Measurements from ENCODE around the gene IFIT1B. TPM values are rescaled to one million over a fixed set of nuclear protein-coding genes. Genes with fewer than 3 reads are reported as not detected.
"Not testable (repeated sequence)": the region's sequence is repeated elsewhere in the genome, so short reads cannot be mapped to it uniquely, and the experiment has no call there.

IFIT1B gene
- total and polyA plus RNA-seq, 9 of the 15 experiments (the other 6 are each of a cell fraction or from before 2014, with no cell fraction given), result not detected

GRCh38 chr10:89411135-89411534 is 33.3 kb downstream of the IFIT1B start:
- H3K4me2 ChIP-seq (ENCODE audit: insufficient read depth, low read length); H4K20me1 ChIP-seq (replicated peaks; ENCODE audit: control insufficient read depth, insufficient read depth, low read length); H3K9me3 ChIP-seq (replicated peaks; ENCODE audit: control insufficient read depth, insufficient read depth, low read depth, low read length); CTCF ChIA-PET (ENCODE audit: low intra/inter-chr PET ratio); POLR2A ChIA-PET; H3K27me3 ChIP-seq (ENCODE audit: control insufficient read depth in 2 of 2, insufficient read depth in 2 of 2, low read length in 2 of 2); H3K4me1 ChIP-seq (replicated peaks in 1 of 2; ENCODE audit: control insufficient read depth in 2 of 2, insufficient read depth in 2 of 2, low read length in 2 of 2); DNase-seq (ENCODE audit: extremely low read depth in 1 of 4, low spot score in 3 of 4); BruUV-seq (replicated peaks); H2AFZ ChIP-seq (ENCODE audit: low read depth, low read length); H3K27ac ChIP-seq (ENCODE audit: extremely low read depth, low read depth, low read length); H3K9me1 ChIP-seq (ENCODE audit: control insufficient read depth, insufficient read depth, low read length); FAIRE-seq; H3K79me2 ChIP-seq (ENCODE audit: control insufficient read depth, insufficient read depth, low read length); intact Hi-C loops (cut with micrococcal nuclease); H3K9ac ChIP-seq (ENCODE audit: insufficient read depth in 1 of 2, low read depth in 2 of 2, low read length in 2 of 2); in situ Hi-C loops (cut with MboI); H3K4me3 ChIP-seq; ATAC-seq; H3K36me3 ChIP-seq (ENCODE audit: control insufficient read depth, insufficient read depth, low read length): not testable (repeated sequence)
- WGBS (ENCODE audit: insufficient coverage, low coverage, missing lambda C conversion rate), result 7% methylated on average over 2 of the region's 2 CpGs

DNA sequence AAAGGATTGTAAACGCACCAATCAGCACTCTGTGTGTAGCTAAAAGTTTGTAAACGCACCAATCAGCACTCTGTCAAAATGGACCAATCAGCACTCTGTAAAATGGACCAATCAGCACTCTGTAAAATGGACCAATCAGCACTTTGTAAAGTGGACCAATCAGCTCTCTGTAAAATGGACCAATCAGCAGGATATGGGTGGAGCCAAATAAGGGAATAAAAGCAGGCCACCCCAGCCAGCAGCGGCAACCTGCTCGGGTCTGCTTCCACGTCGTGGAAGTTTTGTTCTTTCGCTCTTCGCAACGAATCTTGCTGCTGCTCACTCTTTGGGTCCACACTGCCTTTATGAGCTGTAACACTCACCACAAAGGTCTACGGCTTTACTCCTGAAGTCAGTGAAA is 34.4 kb downstream of the IFIT1B start:
- H4K20me1 ChIP-seq (replicated peaks; ENCODE audit: control insufficient read depth, insufficient read depth, low read length); CTCF ChIA-PET (ENCODE audit: low intra/inter-chr PET ratio); FAIRE-seq; intact Hi-C loops (cut with micrococcal nuclease); ATAC-seq; POLR2A ChIA-PET; H3K4me2 ChIP-seq (ENCODE audit: insufficient read depth, low read length); H3K9me1 ChIP-seq (ENCODE audit: control insufficient read depth, insufficient read depth, low read length); H3K4me3 ChIP-seq; H3K79me2 ChIP-seq (ENCODE audit: control insufficient read depth, insufficient read depth, low read length); H3K27me3 ChIP-seq (ENCODE audit: control insufficient read depth in 2 of 2, insufficient read depth in 2 of 2, low read length in 2 of 2); H3K9me3 ChIP-seq (replicated peaks; ENCODE audit: control insufficient read depth, insufficient read depth, low read depth, low read length); in situ Hi-C loops (cut with MboI); H3K27ac ChIP-seq (ENCODE audit: extremely low read depth, low read depth, low read length); DNase-seq (ENCODE audit: extremely low read depth in 1 of 4, low spot score in 3 of 4); H3K9ac ChIP-seq (ENCODE audit: insufficient read depth in 1 of 2, low read depth in 2 of 2, low read length in 2 of 2); H2AFZ ChIP-seq (ENCODE audit: low read depth, low read length); H3K4me1 ChIP-seq (replicated peaks in 1 of 2; ENCODE audit: control insufficient read depth in 2 of 2, insufficient read depth in 2 of 2, low read length in 2 of 2); H3K36me3 ChIP-seq (ENCODE audit: control insufficient read depth, insufficient read depth, low read length); BruUV-seq (replicated peaks): not testable (repeated sequence)
- 45% methylated on average over 6 of the region's 10 CpGs for WGBS (ENCODE audit: insufficient coverage, low coverage, missing lambda C conversion rate)
- TF ChIP-seq C11orf30 (IDR thresholded peaks at IDR 0.05; ENCODE audit: low read depth) (peak; percentile 67), MAFG (tag; conservative IDR thresholded peaks at IDR 0.05) (peak; percentile 76), ZNF316 (IDR thresholded peaks at IDR 0.05) (peak; percentile 88)

Data from K562 (cell line).